VCaP (cell line): ENCODE data around the gene KIFBP.

ENCODE experiments used
- H3K27ac ChIP-seq: fragments of 450-650 bp; 2 replicates; pipeline ENCODE4 v1.5.1; 2017
- CTCF ChIP-seq: fragments of 450-650 bp; conservative IDR thresholded peaks from 2 replicates; pipeline ENCODE4 v1.5.1; 2017; ENCODE audit warnings: mild to moderate bottlenecking, moderate library complexity

Gene KIFBP

GRCh38 chr10:69062901-69063300 is 74.3 kb downstream of the KIFBP start:
- no peak for TF ChIP-seq CTCF
- H3K27ac ChIP-seq: peak overlapping the region; percentile 81; the same call in 1 of the 2 replicates

- TF ChIP-seq CTCF: no peak
- H3K27ac ChIP-seq: no peak overlapping the region
Measured at GRCh38 chr10:69064762-69065328, 76.2 kb downstream of the KIFBP start.

- no peak overlapping the region for H3K27ac ChIP-seq
- TF ChIP-seq CTCF: no peak
Measured at GRCh38 chr10:69065406-69066361, 77.1 kb downstream of the KIFBP start.
